Subcutaneous adipose tissue (tissue), 4 donors: Measurements from ENCODE around the gene GJC1. TPM values are rescaled to one million over a fixed set of nuclear protein-coding genes. Genes with fewer than 3 reads are reported as not detected.

Source experiments
- CTCF ChIP-seq: fragments of 450-650 bp; IDR thresholded peaks from one replicate; pipeline ENCODE4 v1.5.1; 2016; ENCODE audit warnings: low read depth, mild to moderate bottlenecking, control low read depth, antibody characterized with exemption, moderate library complexity
- total RNA-seq, 4 donors: library from RNA; depleted of rRNA; stranded (reverse); fragments of >200 nt; gene quantifications; one replicate each; pipeline ENCODE4 v1.1.0, GENCODE V29; 2016

Gene GJC1
- total RNA-seq = 10 to 100 TPM in 2 of 4 donors, 1 to 10 TPM in 2; 5.9 to 19.8 (median 8.8) TPM

GRCh38 chr17:44829523-44830358, at the start of gene GJC1:
GJC1 (minus strand) TSS chr17:44830287; CDS start chr17:44805817, 24,470 bp downstream.
- TF ChIP-seq CTCF = no peak

- no peak for TF ChIP-seq CTCF
Observed at GRCh38 chr17:44879376-44879775, 49.3 kb upstream of the GJC1 start.

- TF ChIP-seq CTCF = no peak
Observed at GRCh38 chr17:44878627-44879221, 48.6 kb upstream of the GJC1 start.

GRCh38 chr17:44877121-44877520, 47.0 kb upstream of the GJC1 start:
- TF ChIP-seq CTCF = no peak

- TF ChIP-seq CTCF = no peak
Observed at GRCh38 chr17:44875761-44876160, 45.7 kb upstream of the GJC1 start.

GRCh38 chr17:44872131-44872768, 42.2 kb upstream of the GJC1 start:
- TF ChIP-seq CTCF = no peak

GRCh38 chr17:44871556-44871955, 41.5 kb upstream of the GJC1 start:
- TF ChIP-seq CTCF = no peak
